Activated T-cell treated with anti-CD3 and anti-CD28 coated beads for 24 hours (primary cell): ENCODE data around the gene AKAP5.

Source experiments
- DNase-seq: peaks from one replicate; pipeline ENCODE4 v3.0.0-alpha.2; 2020; ENCODE audit warnings: low read depth

Gene AKAP5

GRCh38 chr14:64459405-64460136 is 5.7 kb upstream of the AKAP5 start:
- DNase-seq: no peak

GRCh38 chr14:64461221-64461620 is 4.1 kb upstream of the AKAP5 start:
- no peak for DNase-seq

- no peak for DNase-seq
Measured at GRCh38 chr14:64463195-64463594, 2.1 kb upstream of the AKAP5 start.

- no peak for DNase-seq
Measured at GRCh38 chr14:64463873-64464272, 1.4 kb upstream of the AKAP5 start.

GRCh38 chr14:64464651-64465050 is 648 bp upstream of the AKAP5 start:
- no peak for DNase-seq

- DNase-seq: no peak
Measured at GRCh38 chr14:64465831-64466554, 694 bp downstream of the AKAP5 start.

GRCh38 chr14:64467101-64467500 is 1.8 kb downstream of the AKAP5 start:
- no peak for DNase-seq

GRCh38 chr14:64467566-64467965 is 2.3 kb downstream of the AKAP5 start:
- no peak for DNase-seq

- no peak for DNase-seq
Measured at GRCh38 chr14:64468451-64468850, 3.2 kb downstream of the AKAP5 start.

- DNase-seq: no peak
Measured at GRCh38 chr14:64474041-64474440, 8.7 kb downstream of the AKAP5 start.

GRCh38 chr14:64474698-64475097 is 9.4 kb downstream of the AKAP5 start:
- DNase-seq: no peak

- DNase-seq: no peak
Measured at GRCh38 chr14:64475585-64476273, 10.4 kb downstream of the AKAP5 start.

- no peak for DNase-seq
Measured at GRCh38 chr14:64476438-64476837, 11.1 kb downstream of the AKAP5 start.

- no peak for DNase-seq
Measured at GRCh38 chr14:64478634-64479250, 13.4 kb downstream of the AKAP5 start.

GRCh38 chr14:64488590-64489099 is 23.3 kb downstream of the AKAP5 start:
- DNase-seq: no peak

GRCh38 chr14:64491637-64492036 is 26.3 kb downstream of the AKAP5 start:
- no peak for DNase-seq

GRCh38 chr14:64493455-64493854 is 28.2 kb downstream of the AKAP5 start:
- DNase-seq: no peak

GRCh38 chr14:64495252-64495651 is 30.0 kb downstream of the AKAP5 start:
- no peak for DNase-seq

- DNase-seq: no peak
Measured at GRCh38 chr14:64496764-64497163, 31.5 kb downstream of the AKAP5 start.

GRCh38 chr14:64500088-64500487 is 34.8 kb downstream of the AKAP5 start:
- DNase-seq: no peak

GRCh38 chr14:64501411-64502171 is 36.3 kb downstream of the AKAP5 start:
- DNase-seq: no peak

- DNase-seq: no peak
Measured at GRCh38 chr14:64502456-64502855, 37.2 kb downstream of the AKAP5 start.
